ENCODE data around the gene HIBCH. TPM values are rescaled to one million over a fixed set of nuclear protein-coding genes. Genes with fewer than 3 reads are reported as not detected.
A peak's percentile ranks its signal among the peaks of the same experiment; 100 is the strongest.

The HIBCH gene
- total and polyA plus RNA-seq, 9 of the 15 experiments (the other 6 are each of a cell fraction or from before 2014, with no cell fraction given) = 17.0 to 65.4 (median 28.3) TPM

DNA sequence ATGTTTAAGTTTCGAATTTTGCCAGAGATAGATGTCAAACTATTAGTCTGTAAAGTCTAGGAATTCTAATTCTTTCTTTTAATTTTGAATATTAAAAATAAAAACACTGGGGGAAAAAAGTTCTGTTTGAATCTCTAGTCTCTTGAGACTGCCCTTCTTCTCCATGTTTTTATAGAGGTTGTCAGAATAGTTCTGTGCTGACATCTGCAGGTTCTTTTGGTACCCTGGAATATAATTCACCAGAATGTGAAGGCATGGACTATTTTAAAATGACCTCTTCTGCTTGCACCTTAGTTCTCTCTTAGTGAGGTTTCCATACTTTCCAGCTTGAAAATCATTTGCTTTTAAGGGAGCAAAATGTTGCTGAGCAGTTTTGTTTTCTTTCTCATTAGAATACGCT, 136.1 kb downstream of the HIBCH start:
- ATAC-seq = peak; percentile 26
- no peak for DNase-seq (ENCODE audit: extremely low read depth in 1 of 4, low spot score in 3 of 4)
- Histone ChIP-seq H3K4me2 (ENCODE audit: insufficient read depth, low read length) (peak overlapping the region; percentile 84), H3K27me3 (ENCODE audit: control insufficient read depth in 2 of 2, insufficient read depth in 2 of 2, low read length in 2 of 2) (no peaks in the 10 kb centered on the region), H3K4me1 (replicated peaks in 1 of 2; ENCODE audit: control insufficient read depth in 2 of 2, insufficient read depth in 2 of 2, low read length in 2 of 2) (peaks cover 18 to 21% of the 10 kb centered on the region in 2 experiments; a peak in 4 of 5 replicates), H3K4me3 (peak overlapping the region; percentile 75), H2AFZ (ENCODE audit: low read depth, low read length) (no peak overlapping the region), H3K9ac (ENCODE audit: insufficient read depth in 1 of 2, low read depth in 2 of 2, low read length in 2 of 2) (peak overlapping the region in 1 of 2 experiments; percentile 73; a peak in 2 of 4 replicates), H3K9me3 (replicated peaks; ENCODE audit: control insufficient read depth, insufficient read depth, low read depth, low read length) (no peaks in the 10 kb centered on the region), H4K20me1 (replicated peaks; ENCODE audit: control insufficient read depth, insufficient read depth, low read length) (no peaks in the 10 kb centered on the region; the same call in 1 of the 2 replicates), H3K27ac (ENCODE audit: extremely low read depth, low read depth, low read length) (peak overlapping the region; percentile 80), H3K36me3 (ENCODE audit: control insufficient read depth, insufficient read depth, low read length) (peaks cover 42% of the 10 kb centered on the region), H3K9me1 (ENCODE audit: control insufficient read depth, insufficient read depth, low read length) (no peaks in the 10 kb centered on the region), H3K79me2 (ENCODE audit: control insufficient read depth, insufficient read depth, low read length) (peaks cover 81% of the 10 kb centered on the region)
- in situ Hi-C loops (cut with MboI) (no loop called here), intact Hi-C loops (cut with micrococcal nuclease) (loop anchor here (2.0 to 10.0 kb wide), 4 partner anchors 93 to 399 kb away; partner anchors contain the start of genes HIBCH, ORMDL1 and PMS1)
- FAIRE-seq = no peak
- TF ChIP-seq RAD21 (CRISPR knock-in tag; conservative IDR thresholded peaks at IDR 0.05 in 1 of 2, IDR thresholded peaks at IDR 0.05 in 1 of 2) (peak; percentile 30 to 40; a peak in 3 of 4 replicates), NFE2 (IDR thresholded peaks at IDR 0.05; ENCODE audit: low read depth) (no peak)
- TF ChIP-seq, protein P1, sequence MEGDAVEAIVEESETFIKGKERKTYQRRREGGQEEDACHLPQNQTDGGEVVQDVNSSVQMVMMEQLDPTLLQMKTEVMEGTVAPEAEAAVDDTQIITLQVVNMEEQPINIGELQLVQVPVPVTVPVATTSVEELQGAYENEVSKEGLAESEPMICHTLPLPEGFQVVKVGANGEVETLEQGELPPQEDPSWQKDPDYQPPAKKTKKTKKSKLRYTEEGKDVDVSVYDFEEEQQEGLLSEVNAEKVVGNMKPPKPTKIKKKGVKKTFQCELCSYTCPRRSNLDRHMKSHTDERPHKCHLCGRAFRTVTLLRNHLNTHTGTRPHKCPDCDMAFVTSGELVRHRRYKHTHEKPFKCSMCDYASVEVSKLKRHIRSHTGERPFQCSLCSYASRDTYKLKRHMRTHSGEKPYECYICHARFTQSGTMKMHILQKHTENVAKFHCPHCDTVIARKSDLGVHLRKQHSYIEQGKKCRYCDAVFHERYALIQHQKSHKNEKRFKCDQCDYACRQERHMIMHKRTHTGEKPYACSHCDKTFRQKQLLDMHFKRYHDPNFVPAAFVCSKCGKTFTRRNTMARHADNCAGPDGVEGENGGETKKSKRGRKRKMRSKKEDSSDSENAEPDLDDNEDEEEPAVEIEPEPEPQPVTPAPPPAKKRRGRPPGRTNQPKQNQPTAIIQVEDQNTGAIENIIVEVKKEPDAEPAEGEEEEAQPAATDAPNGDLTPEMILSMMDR (IDR thresholded peaks at IDR 0.05 in 2 of 3, conservative IDR thresholded peaks at IDR 0.05 in 1 of 3; ENCODE audit: insufficient read depth in 2 of 3, low read depth in 1 of 3, low read length in 3 of 3) = peak in 2 of 3 experiments; percentile 11 to 36; a peak in 2 of 6 replicates
- CTCF ChIA-PET (ENCODE audit: low intra/inter-chr PET ratio) = interaction anchor here (1.0 kb wide), 1 partner anchor 523 kb away, joined by 6 read pairs; no protein-coding TSS in a partner anchor
- 0% methylated on average over 2 of the region's 2 CpGs for WGBS (ENCODE audit: insufficient coverage, low coverage, missing lambda C conversion rate)
- BruUV-seq (replicated peaks) = no TSS peak
- POLR2A ChIA-PET = no interaction called here

Data from K562 (cell line).